CD4-positive, alpha-beta T cell treated with Interleukin-2 at 100 ng/mL for 4 hours (primary cell): Measurements from ENCODE around the gene UBAC2.

ENCODE experiments used
- DNase-seq: peaks from one replicate; pipeline ENCODE4 v3.0.0-alpha.2; 2020; ENCODE audit warnings: low spot score

UBAC2 gene

GRCh38 chr13:99296398-99296797 is 95.7 kb downstream of the UBAC2 start:
- peak; percentile 67 for DNase-seq

GRCh38 chr13:99297331-99297730 is 96.7 kb downstream of the UBAC2 start:
- DNase-seq = no peak

- DNase-seq = no peak
Measured at GRCh38 chr13:99298056-99298455, 97.4 kb downstream of the UBAC2 start.

- DNase-seq = no peak
Measured at GRCh38 chr13:99299256-99299919, 98.7 kb downstream of the UBAC2 start.

- DNase-seq = no peak
Measured at GRCh38 chr13:99299920-99300341, 99.3 kb downstream of the UBAC2 start.

- DNase-seq = no peak
Measured at GRCh38 chr13:99301056-99301838, 100.6 kb downstream of the UBAC2 start.

- DNase-seq = no peak
Measured at GRCh38 chr13:99301913-99302636, 101.4 kb downstream of the UBAC2 start.

GRCh38 chr13:99302637-99303505 is 102.2 kb downstream of the UBAC2 start:
- DNase-seq = no peak

- DNase-seq = peak; percentile 69
Measured at GRCh38 chr13:99303863-99304521, 103.3 kb downstream of the UBAC2 start.

GRCh38 chr13:99304541-99304940 is 103.9 kb downstream of the UBAC2 start:
- DNase-seq = no peak

GRCh38 chr13:99305158-99305557 is 104.5 kb downstream of the UBAC2 start:
- no peak for DNase-seq

GRCh38 chr13:99305566-99305965 is 104.9 kb downstream of the UBAC2 start:
- DNase-seq = no peak

- DNase-seq = peak; percentile 87
Measured at GRCh38 chr13:99307247-99307646, 106.6 kb downstream of the UBAC2 start, which contains the start of gene GPR183. TSS of gene GPR183 (minus strand) at chr13:99307399. CDS start at chr13:99296145, 11,254 bp downstream.

- DNase-seq = peak; percentile 84
Measured at GRCh38 chr13:99307648-99308339, 107.1 kb downstream of the UBAC2 start.

GRCh38 chr13:99308471-99309087 is 107.9 kb downstream of the UBAC2 start:
- DNase-seq = no peak

GRCh38 chr13:99310382-99311031 is 109.9 kb downstream of the UBAC2 start:
- DNase-seq = no peak

GRCh38 chr13:99311137-99311536 is 110.5 kb downstream of the UBAC2 start:
- DNase-seq = no peak

GRCh38 chr13:99311748-99312492 is 111.3 kb downstream of the UBAC2 start:
- DNase-seq = no peak

GRCh38 chr13:99312493-99312883 is 111.8 kb downstream of the UBAC2 start:
- no peak for DNase-seq
